ENCODE results near the gene CTSG. TPM values are rescaled to one million over a fixed set of nuclear protein-coding genes. Genes with fewer than 3 reads are reported as not detected.

The CTSG gene
- total and polyA plus RNA-seq, 2 of the 4 experiments (the other 2 are of a cell fraction) = not detected

GRCh38 chr14:24613241-24613640 is 37.2 kb upstream of the CTSG start:
- no peak overlapping the region for H3K56ac ChIP-seq (ENCODE audit: extremely low read depth, insufficient read depth, low read length)
- no peak overlapping the region for H3K4ac ChIP-seq (ENCODE audit: low read depth, low read length)
- no peak for ATAC-seq (ENCODE audit: low read depth)
- H3K18ac ChIP-seq (ENCODE audit: low read depth, low read length) = no peak overlapping the region
- no peak overlapping the region for H3K9ac ChIP-seq (ENCODE audit: low read depth, low read length)
- no peaks in the 10 kb centered on the region for H3K36me3 ChIP-seq (ENCODE audit: control insufficient read depth, insufficient read depth, low read length)
- no peak for TF ChIP-seq SMC3 (IDR thresholded peaks at IDR 0.05; ENCODE audit: low read depth, low read length)
- TF ChIP-seq RCOR1 (IDR thresholded peaks at IDR 0.05; ENCODE audit: insufficient replicate concordance, low read length) = no peak
- TF ChIP-seq CHD1 (IDR thresholded peaks at IDR 0.05; ENCODE audit: low read depth, low read length) = no peak
- no peak for TF ChIP-seq ELK1 (IDR thresholded peaks at IDR 0.05; ENCODE audit: borderline replicate concordance, low read depth, low read length)
- TF ChIP-seq USF2 (IDR thresholded peaks at IDR 0.05; ENCODE audit: low read depth, low read length) = no peak
- no peak for TF ChIP-seq MXI1 (IDR thresholded peaks at IDR 0.05; ENCODE audit: borderline replicate concordance, low read depth, low read length)
- TF ChIP-seq NFE2L2 (IDR thresholded peaks at IDR 0.05; ENCODE audit: low read depth, low read length) = no peak
- dilution Hi-C loops (cut with HindIII; ENCODE audit: low sequenced_read_pairs, unreplicated experiment) = no loop called here
- intact Hi-C loops (cut with micrococcal nuclease) = no loop called here
- H4K8ac ChIP-seq (ENCODE audit: low read depth in 2 of 2, low read length in 2 of 2) = no peak overlapping the region
- no peak overlapping the region for H2BK120ac ChIP-seq (ENCODE audit: low read depth, low read length)
- H2AFZ ChIP-seq (replicated peaks; ENCODE audit: low read length, poor library complexity) = no peak overlapping the region
- H3K79me1 ChIP-seq (ENCODE audit: low read depth in 1 of 2, low read length in 2 of 2) = no peaks in the 10 kb centered on the region
- no peak overlapping the region for H3K23ac ChIP-seq (ENCODE audit: low read depth, low read length)
- no peak for DNase-seq
- no peak overlapping the region for H2BK15ac ChIP-seq (ENCODE audit: low read depth, low read length)
- H3K4me1 ChIP-seq (ENCODE audit: control insufficient read depth, insufficient read depth, low read length) = no peaks in the 10 kb centered on the region
- no peak overlapping the region for H2AK5ac ChIP-seq (ENCODE audit: low read depth, low read length)
- ChIA-PET CTCF (no interaction called here), POLR2A (ENCODE audit: unreplicated experiment) (no interaction called here)
- no peak overlapping the region for H3K4me2 ChIP-seq (ENCODE audit: low read depth, low read length)
- no peak overlapping the region for H3K4me3 ChIP-seq (ENCODE audit: insufficient read depth, low read depth, low read length)
- no TSS peak for BruUV-seq (replicated peaks)
- no peaks in the 10 kb centered on the region for H4K20me1 ChIP-seq (ENCODE audit: insufficient read depth, low read length)
- H2AK9ac ChIP-seq (replicated peaks; ENCODE audit: low read depth, low read length, poor library complexity) = no peak overlapping the region
- no peak overlapping the region for H2BK5ac ChIP-seq (ENCODE audit: low read depth, low read length, poor library complexity, severe bottlenecking)
- no peaks in the 10 kb centered on the region for H3K9me3 ChIP-seq (ENCODE audit: control insufficient read depth, insufficient read depth, low read length)
- H2BK20ac ChIP-seq (ENCODE audit: low read depth, low read length) = no peak overlapping the region
- no peak overlapping the region for H3K14ac ChIP-seq (replicated peaks; ENCODE audit: low read depth, low read length)
- no peaks in the 10 kb centered on the region for H3K9me1 ChIP-seq (ENCODE audit: insufficient read depth, low read length)
- H4K91ac ChIP-seq (ENCODE audit: insufficient read depth, low read depth, low read length) = no peak overlapping the region
- in situ Hi-C loops (cut with MboI; ENCODE audit: low sequenced_read_pairs) = no loop called here
- H3K27me3 ChIP-seq (ENCODE audit: control insufficient read depth, insufficient read depth, low read length) = no peaks in the 10 kb centered on the region
- WGBS, 2 experiments (ENCODE audit: extremely low coverage in 2 of 2, insufficient read length in 1 of 2) = 0% methylated on average over 1 of the region's 1 CpG; no CpG with 5 or more reads in 1 of the 2 experiments
- no peak overlapping the region for H4K5ac ChIP-seq (ENCODE audit: low read depth, low read length)
- no peak overlapping the region for H3K27ac ChIP-seq (ENCODE audit: insufficient read depth, low read length)

Measured in IMR-90 (cell line).